HFF-Myc (cell line): ENCODE measurements around the gene NIN.
A peak's percentile ranks its signal among the peaks of the same experiment; 100 is the strongest.

ENCODE experiments used
- DNase-seq: peaks from one replicate; pipeline ENCODE4 v3.0.0-alpha.2; 2011; ENCODE audit warnings: low read depth; ENCODE audit errors: extremely low read depth
- H3K4me3 ChIP-seq: replicated peaks from 2 replicates; pipeline ENCODE4 v1.5.1; 2011; ENCODE audit warnings: low read depth, mild to moderate bottlenecking, control low read depth, low read length
- CTCF ChIP-seq: IDR thresholded peaks from 2 replicates; pipeline ENCODE4 v1.5.1; 2012; ENCODE audit warnings: mild to moderate bottlenecking, low read depth, low read length, control low read depth; ENCODE audit errors: missing control alignments

NIN gene

GRCh38 chr14:50757702-50758101, 73.3 kb downstream of the NIN start:
- H3K4me3 ChIP-seq: no peak overlapping the region
- TF ChIP-seq CTCF: no peak
- no peak for DNase-seq

DNA sequence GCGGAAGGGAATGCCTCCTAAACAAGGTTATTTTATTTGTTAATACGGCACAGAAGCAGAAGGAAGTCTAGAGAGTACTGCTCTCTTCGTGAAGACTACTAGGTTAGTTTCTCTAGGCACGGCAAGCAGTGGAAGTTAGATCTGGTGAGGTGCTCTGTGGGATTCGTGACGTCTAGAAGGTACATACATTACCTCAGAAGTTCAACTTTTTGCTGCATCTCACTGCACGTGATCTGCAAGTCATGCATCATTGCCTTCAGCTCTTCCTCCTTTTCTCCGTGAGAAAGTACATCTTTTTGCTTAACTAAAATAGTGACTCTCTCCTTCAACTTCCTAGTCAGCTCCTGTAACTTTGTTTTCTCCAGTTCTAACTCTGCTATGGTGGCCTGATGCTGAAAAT, 74.7 kb downstream of the NIN start:
- no peak for TF ChIP-seq CTCF
- H3K4me3 ChIP-seq: no peak overlapping the region
- no peak for DNase-seq

DNA sequence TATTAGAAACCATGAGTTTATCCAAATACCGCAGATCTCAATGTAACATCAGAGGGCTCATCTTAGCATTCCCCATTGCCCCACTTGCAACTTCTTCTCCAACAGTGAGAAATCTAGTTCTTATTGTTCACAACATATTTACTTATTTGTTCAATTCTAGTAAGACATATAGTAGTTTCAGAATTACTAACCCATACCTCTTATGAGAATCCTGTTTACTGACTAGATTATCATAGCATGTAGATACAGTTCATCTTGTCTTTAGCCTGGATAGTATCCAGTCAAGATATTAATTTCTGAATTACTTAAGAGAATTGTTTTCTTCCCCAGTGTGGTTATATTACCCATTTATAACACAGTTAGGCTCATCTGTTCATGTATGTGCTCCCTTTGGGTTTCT, 80.6 kb downstream of the NIN start:
- H3K4me3 ChIP-seq: no peak overlapping the region
- TF ChIP-seq CTCF: no peak
- DNase-seq: no peak

GRCh38 chr14:50745401-50746058, 85.4 kb downstream of the NIN start:
- no peak for DNase-seq
- TF ChIP-seq CTCF: no peak
- no peak overlapping the region for H3K4me3 ChIP-seq

DNA sequence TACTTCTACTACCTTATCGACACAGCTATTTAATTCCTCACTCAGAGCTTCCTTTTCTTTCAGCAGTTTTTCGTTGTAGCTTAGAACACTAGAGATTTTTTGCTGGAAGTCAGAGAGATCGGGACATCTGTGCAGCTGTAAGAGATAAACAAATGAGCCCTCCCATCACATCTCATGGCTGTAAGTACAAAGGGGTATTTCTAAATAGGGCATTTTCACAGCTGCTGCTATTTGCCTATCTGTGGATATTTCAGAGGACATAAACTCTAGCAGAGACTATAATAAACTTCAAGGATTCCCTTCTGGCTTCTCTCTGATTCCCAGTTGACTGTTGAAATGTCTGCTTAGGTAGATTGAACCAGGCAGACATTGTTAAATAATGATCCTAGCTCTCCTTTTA, 86.7 kb downstream of the NIN start:
- TF ChIP-seq CTCF: no peak
- H3K4me3 ChIP-seq: no peak overlapping the region
- DNase-seq: no peak

DNA sequence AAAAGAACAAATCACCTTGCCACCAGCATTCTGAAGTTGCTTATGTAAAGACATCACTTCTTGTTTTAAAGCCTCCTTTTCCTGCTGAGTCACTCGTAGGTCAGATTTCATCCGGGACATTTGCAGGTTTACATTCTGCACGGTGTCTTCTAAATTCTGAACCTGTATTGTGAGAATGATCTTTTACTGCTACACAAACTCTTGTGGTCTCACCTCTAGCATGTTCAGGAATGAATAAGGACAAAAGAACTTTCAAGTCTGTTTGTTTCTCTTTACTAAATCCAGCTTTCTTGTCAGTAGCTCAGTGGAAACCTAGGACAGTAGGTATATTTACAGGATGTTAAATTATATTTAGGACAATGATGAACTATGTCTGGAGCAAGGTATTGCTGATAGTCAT, 89.4 kb downstream of the NIN start:
- TF ChIP-seq CTCF: no peak
- peak; percentile 30 for DNase-seq

GRCh38 chr14:50740856-50741255, 90.1 kb downstream of the NIN start:
- TF ChIP-seq CTCF: no peak
- DNase-seq: no peak
- no peak overlapping the region for H3K4me3 ChIP-seq

More for the DNA sequence above, 89.4 kb downstream of the NIN start:
- no peak overlapping the region for H3K4me3 ChIP-seq
